ENCODE data around the gene COL11A1. TPM values are rescaled to one million over a fixed set of nuclear protein-coding genes. Genes with fewer than 3 reads are reported as not detected.

Gene COL11A1
- total and polyA plus RNA-seq, 2 of the 13 experiments (the other 11 are each of a cell fraction or from before 2014, with no cell fraction given): not detected

DNA sequence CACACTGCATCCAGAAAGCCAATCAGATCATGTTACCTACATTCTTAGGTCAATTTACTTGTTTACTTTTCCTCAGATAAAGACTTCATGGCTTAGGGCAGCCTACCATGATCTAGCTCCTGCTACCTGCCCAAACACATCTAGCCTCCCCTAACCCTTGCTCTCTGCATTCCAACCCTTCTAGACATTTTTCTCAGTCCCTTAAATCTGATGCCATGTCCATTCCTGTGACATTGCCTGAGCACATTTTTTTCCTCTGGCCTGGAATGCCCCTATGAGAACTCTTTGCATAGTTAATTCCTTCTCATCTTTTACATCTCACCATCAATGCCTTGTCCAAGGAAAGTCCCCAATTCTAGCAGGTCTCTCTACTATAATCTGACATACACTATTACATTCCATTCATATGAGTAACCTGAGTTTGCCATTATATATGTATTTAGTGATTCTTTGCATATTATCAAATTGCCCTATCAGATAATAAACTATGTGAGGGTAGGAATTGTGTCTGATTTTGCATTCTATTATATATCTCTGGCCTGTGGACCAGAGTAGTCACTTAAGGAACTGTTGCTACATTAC, 166.9 kb downstream of the COL11A1 start:
- TF ChIP-seq ZNF224 (CRISPR knock-in tag; IDR thresholded peaks at IDR 0.05): no peak
- H3K4me1 ChIP-seq (ENCODE audit: insufficient read depth, low read length): no peaks in the 10 kb centered on the region
- H3K27ac ChIP-seq (ENCODE audit: extremely low read length, insufficient read depth, low read length): no peak overlapping the region
- H4K20me1 ChIP-seq (ENCODE audit: insufficient read depth, low read length): no peaks in the 10 kb centered on the region
- in situ Hi-C loops (cut with HindIII; ENCODE audit: extremely low pct_ligation_motif_present, low pct_unique_long_range_greater_than_20kb): no loop called here
- FAIRE-seq: no peak
- no peaks in the 10 kb centered on the region for H3K27me3 ChIP-seq (ENCODE audit: control insufficient read depth in 1 of 2, insufficient read depth in 2 of 2, low read length in 2 of 2)
- no peak overlapping the region for H3K9ac ChIP-seq (ENCODE audit: insufficient read depth, low read depth, low read length)
- BruUV-seq (replicated peaks): no TSS peak
- H2AFZ ChIP-seq (ENCODE audit: low read length): no peak overlapping the region
- CTCF ChIA-PET (ENCODE audit: low intra/inter-chr PET ratio, low total read pairs): no interaction called here
- POLR2A ChIA-PET: no interaction called here
- intact Hi-C loops (cut with micrococcal nuclease; ENCODE audit: unreplicated experiment): no loop called here
- no peaks in the 10 kb centered on the region for H3K79me2 ChIP-seq (ENCODE audit: insufficient read depth, low read length)
- no peaks in the 10 kb centered on the region; a peak in 1 of 5 replicates for H3K36me3 ChIP-seq (replicated peaks in 1 of 2; ENCODE audit: control insufficient read depth in 1 of 2, insufficient read depth in 2 of 2, low read length in 2 of 2)
- H3K9me3 ChIP-seq (ENCODE audit: low read length): no peaks in the 10 kb centered on the region
- H3K4me2 ChIP-seq (ENCODE audit: low read depth, low read length): no peak overlapping the region
- no peak for ATAC-seq
- H3K4me3 ChIP-seq (replicated peaks in 1 of 3; ENCODE audit: insufficient read depth in 1 of 3, low read depth in 2 of 3, low read length in 3 of 3): no peak overlapping the region
- DNase-seq (ENCODE audit: low spot score): no peak

- WGBS (ENCODE audit: low lambda C conversion rate): 27% methylated on average over 3 of the region's 3 CpGs
- Histone ChIP-seq H3K4me2 (ENCODE audit: low read depth, low read length) (no peak overlapping the region), H4K20me1 (ENCODE audit: insufficient read depth, low read length) (no peaks in the 10 kb centered on the region), H3K9me3 (ENCODE audit: low read length) (no peaks in the 10 kb centered on the region), H2AFZ (ENCODE audit: low read length) (no peak overlapping the region), H3K79me2 (ENCODE audit: insufficient read depth, low read length) (no peaks in the 10 kb centered on the region), H3K36me3 (replicated peaks in 1 of 2; ENCODE audit: control insufficient read depth in 1 of 2, insufficient read depth in 2 of 2, low read length in 2 of 2) (no peaks in the 10 kb centered on the region; a peak in 1 of 5 replicates), H3K27me3 (ENCODE audit: control insufficient read depth in 1 of 2, insufficient read depth in 2 of 2, low read length in 2 of 2) (no peaks in the 10 kb centered on the region), H3K4me1 (ENCODE audit: insufficient read depth, low read length) (no peaks in the 10 kb centered on the region), H3K4me3 (replicated peaks in 1 of 3; ENCODE audit: insufficient read depth in 1 of 3, low read depth in 2 of 3, low read length in 3 of 3) (no peak overlapping the region), H3K27ac (ENCODE audit: extremely low read length, insufficient read depth, low read length) (no peak overlapping the region), H3K9ac (ENCODE audit: insufficient read depth, low read depth, low read length) (no peak overlapping the region)
- FAIRE-seq (no peak), ATAC-seq (no peak), DNase-seq (ENCODE audit: low spot score) (no peak)
- in situ Hi-C loops (cut with HindIII; ENCODE audit: extremely low pct_ligation_motif_present, low pct_unique_long_range_greater_than_20kb) (no loop called here), intact Hi-C loops (cut with micrococcal nuclease; ENCODE audit: unreplicated experiment) (no loop called here)
- TF ChIP-seq SALL1 (CRISPR knock-in tag; IDR thresholded peaks at IDR 0.05): no peak
- TF ChIP-seq NR0B2 (CRISPR knock-in tag; IDR thresholded peaks at IDR 0.05): no peak
- no peak for TF ChIP-seq POLR2AphosphoS5 (IDR thresholded peaks at IDR 0.05; ENCODE audit: low read depth, low read length)
- TF ChIP-seq ZNF20 (CRISPR knock-in tag; IDR thresholded peaks at IDR 0.05): no peak
- no peak for TF ChIP-seq JDP2 (CRISPR knock-in tag; IDR thresholded peaks at IDR 0.05; ENCODE audit: borderline replicate concordance)
- TF ChIP-seq CHD4 (IDR thresholded peaks at IDR 0.05; ENCODE audit: borderline replicate concordance, low read length): no peak
- TF ChIP-seq, protein P1, sequence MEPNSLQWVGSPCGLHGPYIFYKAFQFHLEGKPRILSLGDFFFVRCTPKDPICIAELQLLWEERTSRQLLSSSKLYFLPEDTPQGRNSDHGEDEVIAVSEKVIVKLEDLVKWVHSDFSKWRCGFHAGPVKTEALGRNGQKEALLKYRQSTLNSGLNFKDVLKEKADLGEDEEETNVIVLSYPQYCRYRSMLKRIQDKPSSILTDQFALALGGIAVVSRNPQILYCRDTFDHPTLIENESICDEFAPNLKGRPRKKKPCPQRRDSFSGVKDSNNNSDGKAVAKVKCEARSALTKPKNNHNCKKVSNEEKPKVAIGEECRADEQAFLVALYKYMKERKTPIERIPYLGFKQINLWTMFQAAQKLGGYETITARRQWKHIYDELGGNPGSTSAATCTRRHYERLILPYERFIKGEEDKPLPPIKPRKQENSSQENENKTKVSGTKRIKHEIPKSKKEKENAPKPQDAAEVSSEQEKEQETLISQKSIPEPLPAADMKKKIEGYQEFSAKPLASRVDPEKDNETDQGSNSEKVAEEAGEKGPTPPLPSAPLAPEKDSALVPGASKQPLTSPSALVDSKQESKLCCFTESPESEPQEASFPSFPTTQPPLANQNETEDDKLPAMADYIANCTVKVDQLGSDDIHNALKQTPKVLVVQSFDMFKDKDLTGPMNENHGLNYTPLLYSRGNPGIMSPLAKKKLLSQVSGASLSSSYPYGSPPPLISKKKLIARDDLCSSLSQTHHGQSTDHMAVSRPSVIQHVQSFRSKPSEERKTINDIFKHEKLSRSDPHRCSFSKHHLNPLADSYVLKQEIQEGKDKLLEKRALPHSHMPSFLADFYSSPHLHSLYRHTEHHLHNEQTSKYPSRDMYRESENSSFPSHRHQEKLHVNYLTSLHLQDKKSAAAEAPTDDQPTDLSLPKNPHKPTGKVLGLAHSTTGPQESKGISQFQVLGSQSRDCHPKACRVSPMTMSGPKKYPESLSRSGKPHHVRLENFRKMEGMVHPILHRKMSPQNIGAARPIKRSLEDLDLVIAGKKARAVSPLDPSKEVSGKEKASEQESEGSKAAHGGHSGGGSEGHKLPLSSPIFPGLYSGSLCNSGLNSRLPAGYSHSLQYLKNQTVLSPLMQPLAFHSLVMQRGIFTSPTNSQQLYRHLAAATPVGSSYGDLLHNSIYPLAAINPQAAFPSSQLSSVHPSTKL (CRISPR knock-in tag; IDR thresholded peaks at IDR 0.05): no peak
- TF ChIP-seq NFYC (CRISPR knock-in tag; IDR thresholded peaks at IDR 0.05): no peak
- no peak for TF ChIP-seq ZNF792 (CRISPR knock-in tag; IDR thresholded peaks at IDR 0.05)
- TF ChIP-seq XBP1 (CRISPR knock-in tag; IDR thresholded peaks at IDR 0.05): no peak
- no peak for TF ChIP-seq MAFG (CRISPR knock-in tag; IDR thresholded peaks at IDR 0.05)
- no peak for TF ChIP-seq STAT5B (CRISPR knock-in tag; IDR thresholded peaks at IDR 0.05)
- no peak for TF ChIP-seq ZNF121 (CRISPR knock-in tag; IDR thresholded peaks at IDR 0.05)
- no peak for TF ChIP-seq ISL2 (CRISPR knock-in tag; IDR thresholded peaks at IDR 0.05)
- CTCF ChIA-PET (ENCODE audit: low intra/inter-chr PET ratio, low total read pairs): no interaction called here
- POLR2A ChIA-PET: no interaction called here
- no TSS peak for BruUV-seq (replicated peaks)
These were observed 170.9 kb downstream of the COL11A1 start for GRCh38 chr1:102937401-102937800.
